GM12878 (cell line): ENCODE data around the gene SRM. TPM values are rescaled to one million over a fixed set of nuclear protein-coding genes. Genes with fewer than 3 reads are reported as not detected.
"Not testable (repeated sequence)": the region's sequence is repeated elsewhere in the genome, so short reads cannot be mapped to it uniquely, and the experiment has no call there.

ENCODE experiments used
- ATAC-seq: fragments of 200-7000 bp; cut with Tn5 transposase; 3 replicates; pipeline ENCODE4 v1.9.1; 2020; ENCODE audit warnings: mild to moderate bottlenecking, moderate library complexity
- BruUV-seq: library from RNA; stranded (reverse); fragments of 400-500 nt; replicated peaks from 2 replicates; lab custom pipeline; 2021; lab: Mats Ljungman, UMichigan
- CTCF ChIA-PET: fragments of 300-600 bp; sonication (Branson Sonifier 250); formaldehyde crosslinking; extraction: SDS; loops from one replicate; lab custom pipeline; 2021; ENCODE audit warnings: inconsistent platforms; lab: Yijun Ruan, JAX
- POLR2A ChIA-PET: fragments of 350-600 bp; formaldehyde crosslinking; extraction: SDS; loops from one replicate; lab custom pipeline; 2021; ENCODE audit warnings: inconsistent platforms; lab: Charles Lee
- RAD21 ChIA-PET: fragments of 300-600 bp; sonication (Branson Sonifier 250); formaldehyde crosslinking; loops from one replicate; lab custom pipeline; 2023; ENCODE audit warnings: antibody characterized with exemption; ENCODE audit not compliant: unreplicated experiment; lab: Charles Lee
- SMC1A ChIA-PET: fragments of 300-600 bp; sonication (Branson Sonifier 250); formaldehyde crosslinking; loops from one replicate; lab custom pipeline; 2023; ENCODE audit not compliant: unreplicated experiment, uncharacterized antibody; lab: Charles Lee
- DNase-seq: peaks from one replicate; pipeline ENCODE4 v3.0.0-alpha.2; 2011; ENCODE audit warnings: low read depth, low spot score
- FAIRE-seq: peaks from 3 replicates; lab custom pipeline; 2011; peaks lifted over from hg19 to GRCh38; lab: Jason Lieb, UNC
- H2AFZ ChIP-seq: 2 replicates; pipeline ENCODE4 v1.6.0; 2011; ENCODE audit warnings: low read depth, low read length, control low read depth; ENCODE audit not compliant: control insufficient read depth
- H3K27ac ChIP-seq: 2 replicates; pipeline ENCODE4 v1.5.1; 2011; ENCODE audit warnings: control low read depth; ENCODE audit not compliant: control insufficient read depth, insufficient read depth
- H3K27me3 ChIP-seq, 2 experiments: replicated peaks in 1 of 2; 2 replicates each; pipeline versions ENCODE4 v1.6.0 to v1.6.1; 2011; ENCODE audit warnings: low read length in 1 of 2; ENCODE audit not compliant: control insufficient read depth in 2 of 2, insufficient read depth in 2 of 2
- H3K36me3 ChIP-seq, 2 experiments: 2 replicates each; pipeline ENCODE4 v1.5.1; 2011; ENCODE audit warnings: low read length in 1 of 2; ENCODE audit not compliant: control insufficient read depth in 2 of 2, insufficient read depth in 2 of 2
- H3K4me1 ChIP-seq: 2 replicates; pipeline ENCODE4 v1.6.1; 2011; ENCODE audit warnings: mild to moderate bottlenecking, low read length, moderate library complexity, mixed read lengths; ENCODE audit not compliant: control insufficient read depth, insufficient read depth
- H3K4me2 ChIP-seq: 2 replicates; pipeline ENCODE4 v1.6.0; 2011; ENCODE audit warnings: control low read depth; ENCODE audit not compliant: control insufficient read depth, insufficient read depth
- H3K4me3 ChIP-seq: fragments of 200-600 bp; sonication (generic); 2 replicates; pipeline ENCODE4 v1.5.1; 2016
- H3K79me2 ChIP-seq: 2 replicates; pipeline ENCODE4 v1.6.0; 2011; ENCODE audit warnings: low read length; ENCODE audit not compliant: control insufficient read depth, insufficient read depth
- H3K9ac ChIP-seq: 2 replicates; pipeline ENCODE4 v1.8.0; 2011; ENCODE audit warnings: low read length, control low read depth, mixed read lengths; ENCODE audit not compliant: control insufficient read depth, insufficient read depth
- H3K9me3 ChIP-seq: replicated peaks from 3 replicates; pipeline ENCODE4 v1.5.1; 2011; ENCODE audit warnings: mild to moderate bottlenecking, low read length; ENCODE audit not compliant: control insufficient read depth, insufficient read depth
- H4K20me1 ChIP-seq: 2 replicates; pipeline ENCODE4 v1.6.0; 2011; ENCODE audit not compliant: control insufficient read depth, insufficient read depth
- EZH2 ChIP-seq: IDR thresholded peaks from 2 replicates; pipeline ENCODE4 v1.6.1; 2012; ENCODE audit warnings: low read depth, mild to moderate bottlenecking, control low read depth, inconsistent platforms, low read length, borderline replicate concordance; ENCODE audit not compliant: control insufficient read depth
- HDAC6 ChIP-seq: fragments of 200-600 bp; sonication (generic); IDR thresholded peaks from one replicate; pipeline ENCODE4 v1.8.0; 2017; ENCODE audit warnings: antibody characterized with exemption; ENCODE audit not compliant: unreplicated experiment
- LARP7 ChIP-seq: fragments of 450-650 bp; IDR thresholded peaks from 2 replicates; pipeline ENCODE4 v1.6.1; 2017; ENCODE audit warnings: mild to moderate bottlenecking
- NRF1 ChIP-seq: conservative IDR thresholded peaks from 2 replicates; pipeline ENCODE4 v1.6.1; 2011; ENCODE audit warnings: mild to moderate bottlenecking, low read depth, low read length, improper control_type of control experiment
- POLR2AphosphoS5 ChIP-seq: IDR thresholded peaks from 2 replicates; pipeline ENCODE4 v1.6.1; 2011; ENCODE audit warnings: mild to moderate bottlenecking, low read length, inconsistent platforms
- SMAD5 ChIP-seq: IDR thresholded peaks from 2 replicates; pipeline ENCODE4 v1.6.1; 2016; ENCODE audit warnings: antibody characterized with exemption, low read depth
- ZNF207 ChIP-seq: fragments of 450-650 bp; IDR thresholded peaks from 2 replicates; pipeline ENCODE4 v1.6.1; 2014; ENCODE audit warnings: antibody characterized with exemption, mild to moderate bottlenecking, borderline replicate concordance
- ZNF24 ChIP-seq: fragments of 450-650 bp; IDR thresholded peaks from 2 replicates; pipeline ENCODE4 v1.6.1; 2017; ENCODE audit warnings: antibody characterized with exemption, mild to moderate bottlenecking
- WGBS: methylation state at CpG from one replicate; pipeline ENCODE4 v1.1.6; 2016; ENCODE audit warnings: low lambda C conversion rate; ENCODE audit not compliant: insufficient replicate concordance, insufficient coverage; ENCODE audit errors: missing lambda C conversion rate; 5-methylcytosine and 5-hydroxymethylcytosine counted together
- in situ Hi-C: fragments of 300-500 bp; cut with MboI; formaldehyde crosslinking; loops from 9 replicates; pipeline ENCODE4 v1.14.3; 2018; ENCODE audit warnings: mixed read lengths
- intact Hi-C: fragments of 100-400 bp; cut with micrococcal nuclease; formaldehyde crosslinking; loops from one replicate; pipeline ENCODE4 v1.14.2; 2022; ENCODE audit not compliant: unreplicated experiment
- polyA plus RNA-seq, 11 experiments: library from polyadenylated mRNA; depleted of rRNA in 4 of 11; unstranded in 6 of 11; stranded (reverse) in 5 of 11; fragments of >200 nt; fragmentation: Nextera tagmentation in 4 of 11; fragmentation: Illumina TruSeq in 1 of 11; extraction: Ambion mirVana in 4 of 11; extraction: Trizol in 1 of 11; gene quantifications; 1 replicate in 1 of 11; 2 replicates in 10 of 11; pipeline versions ENCODE4 v1.2.1 to v1.2.3, GENCODE V29; 2011 to 2016; ENCODE audit warnings: inconsistent platforms in 2 of 11, missing spikeins in 2 of 11, low read depth in 1 of 11
- total RNA-seq, 4 experiments: library from RNA; depleted of rRNA in 3 of 4; stranded (reverse); fragments of >200 nt in 3 of 4; fragmentation: Illumina TruSeq in 1 of 4; extraction: Trizol in 1 of 4; gene quantifications; 2 replicates each; pipeline versions ENCODE4 v1.2.1 to v1.2.3, GENCODE V29; 2013 to 2021

The SRM gene
- total and polyA plus RNA-seq, 10 of the 15 experiments (the other 5 are each of a cell fraction or from before 2014, with no cell fraction given), result 16.7 to 255 (median 81.2) TPM

DNA sequence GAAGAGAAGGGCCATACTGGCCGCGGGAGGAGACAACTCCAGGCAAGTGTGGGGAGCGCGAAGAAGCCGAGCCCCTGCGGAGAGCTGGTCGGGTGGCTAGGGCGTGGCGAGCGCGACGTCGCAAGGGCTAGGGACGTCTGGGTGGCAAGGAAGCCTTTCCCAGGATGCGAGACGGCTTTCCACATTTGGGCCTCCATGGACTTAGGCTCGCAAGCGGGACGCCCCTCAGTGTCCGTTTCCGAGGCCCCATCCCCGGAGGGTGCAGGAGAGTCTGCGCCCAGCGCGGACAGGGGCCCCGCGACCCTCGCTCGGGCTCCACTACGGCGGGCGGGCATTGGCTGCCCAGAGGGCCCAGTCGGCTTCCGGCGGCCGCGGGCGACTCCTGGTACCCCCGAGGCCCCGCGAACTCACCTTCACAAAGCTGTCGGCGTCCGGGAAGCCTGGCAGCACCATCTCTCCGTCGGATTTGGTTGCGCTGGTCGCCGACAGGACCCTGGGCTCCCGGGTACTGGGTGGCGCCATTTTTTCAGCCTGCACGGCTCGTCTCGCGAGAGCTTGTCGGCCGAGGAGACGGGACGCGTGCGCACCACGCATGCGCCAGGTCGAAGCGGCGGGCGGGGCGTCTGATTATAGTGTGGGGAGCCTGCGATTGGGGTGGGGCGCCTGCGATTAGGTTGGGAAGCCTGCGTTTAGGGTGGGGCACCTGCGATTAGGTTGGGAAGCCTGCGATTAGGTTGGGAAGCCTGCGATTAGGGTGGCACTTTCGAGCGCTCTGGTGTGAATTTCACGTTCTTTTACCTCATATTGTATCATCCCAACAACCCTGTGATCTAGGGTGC lies 39.7 kb upstream of the SRM start, which contains the start of gene EXOSC10 (continued):
- TF ChIP-seq POLR2AphosphoS5 (peak; percentile 82), LARP7 (peak; percentile 77), SMAD5 (peak; percentile 40; the same call in 1 of the 2 replicates), NRF1 (peak; percentile 83), ZNF207 (0 out of 2 replicates have a peak, but pooled peaks have one; percentile 38)

- H3K9ac ChIP-seq, result peak overlapping the region; percentile 92
- FAIRE-seq (no peak), DNase-seq (no peak), ATAC-seq (no peak)
- H3K4me3 ChIP-seq, result peak overlapping the region; percentile 92
- BruUV-seq, result no TSS peak
- intact Hi-C loops, result loop anchor here (1.0 kb wide), 1 partner anchor 39 kb away; the partner anchor contains the start of gene SRM
- ChIA-PET SMC1A (interaction anchor here (0.7 to 2.9 kb wide), 12 partner anchors 10 to 182 kb away, joined by 3 to 17 read pairs (median 5); partner anchors contain the start of gene TARDBP), POLR2A (interaction anchor here (0.8 to 1.5 kb wide), 5 partner anchors 12 to 87 kb away, joined by 3 to 5 read pairs (median 3); partner anchors contain the start of gene TARDBP), RAD21 (interaction anchor here (0.6 to 2.3 kb wide), 5 partner anchors 9 to 544 kb away, joined by 3 to 15 read pairs (median 3); no protein-coding TSS in a partner anchor), CTCF (interaction anchor here (0.7 to 3.1 kb wide), 5 partner anchors 11 to 157 kb away, joined by 3 to 19 read pairs (median 4); no protein-coding TSS in a partner anchor)
- H3K36me3 ChIP-seq, result peaks cover 0 to 7% of the 10 kb centered on the region in 2 experiments; a peak in 3 of 4 replicates
- in situ Hi-C loops, result no loop called here
- H3K9me3 ChIP-seq, result no peaks in the 10 kb centered on the region
- peak overlapping the region; percentile 88 for H3K27ac ChIP-seq
- WGBS, result 6% methylated on average over 5 of the region's 5 CpGs
- H3K4me1 ChIP-seq, result peaks cover 4% of the 10 kb centered on the region; the same call in 1 of the 2 replicates
- no peaks in the 10 kb centered on the region for H3K27me3 ChIP-seq
- H3K4me2 ChIP-seq, result peak overlapping the region; percentile 58
- TF ChIP-seq HDAC6 (no peak), ZNF24 (no peak), EZH2 (no peak)
- no peaks in the 10 kb centered on the region for H4K20me1 ChIP-seq
- peak overlapping the region; percentile 97 for H2AFZ ChIP-seq
- peaks cover 18% of the 10 kb centered on the region for H3K79me2 ChIP-seq
These were observed 39.1 kb upstream of the SRM start for GRCh38 chr1:11098931-11099309.

DNA sequence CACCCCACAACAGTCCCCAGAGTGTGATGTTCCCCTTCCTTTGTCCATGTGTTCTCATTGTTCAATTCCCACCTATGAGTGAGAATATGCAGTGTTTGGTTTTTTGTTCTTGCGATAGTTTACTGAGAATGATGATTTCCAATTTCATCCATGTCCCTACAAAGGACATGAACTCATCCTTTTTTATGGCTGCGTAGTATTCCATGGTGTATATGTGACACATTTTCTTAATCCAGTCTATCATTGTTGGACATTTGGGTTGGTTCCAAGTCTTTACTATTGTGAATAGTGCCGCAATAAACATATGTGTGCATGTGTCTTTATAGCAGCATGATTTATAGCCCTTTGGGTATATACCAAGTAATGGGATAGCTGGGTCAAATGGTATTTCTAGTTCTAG lies 24.0 kb upstream of the SRM start:
- POLR2A ChIA-PET, H3K9me3 ChIP-seq, in situ Hi-C loops, ATAC-seq, H3K27me3 ChIP-seq, H2AFZ ChIP-seq, H3K4me1 ChIP-seq, intact Hi-C loops, H3K79me2 ChIP-seq, FAIRE-seq, H4K20me1 ChIP-seq, H3K4me3 ChIP-seq, RAD21 ChIA-PET, H3K27ac ChIP-seq, SMC1A ChIA-PET, DNase-seq, H3K9ac ChIP-seq, H3K4me2 ChIP-seq: not testable (repeated sequence)
- WGBS, result 97% methylated on average over 2 of the region's 3 CpGs
- CTCF ChIA-PET, result interaction anchor here (1.2 kb wide), 1 partner anchor 46 kb away, joined by 4 read pairs; no protein-coding TSS in a partner anchor
- peaks cover 9 to 25% of the 10 kb centered on the region in 2 experiments for H3K36me3 ChIP-seq
- BruUV-seq, result TSS peak; percentile 41
